HepG2 (cell line): ENCODE results near the gene EIF1. TPM values are rescaled to one million over a fixed set of nuclear protein-coding genes. Genes with fewer than 3 reads are reported as not detected.

Experiments
- AKNA ChIP-seq: sonication (generic); formaldehyde crosslinking; IDR thresholded peaks from 2 replicates; pipeline ENCODE4 v1.4.0; 2020; ENCODE audit warnings: missing genetic modification reagents, borderline replicate concordance
- ARNT ChIP-seq: fragments of 450-650 bp; IDR thresholded peaks from 2 replicates; pipeline ENCODE4 v1.6.1; 2017
- ASH2L ChIP-seq: fragments of 300-600, 200-600 bp; sonication (generic); IDR thresholded peaks from 2 replicates; pipeline ENCODE4 v1.7.0; 2017; ENCODE audit warnings: low read depth, mild to moderate bottlenecking, moderate library complexity, mixed read lengths, low read length; ENCODE audit not compliant: insufficient read length
- ATAD3A ChIP-seq: sonication (generic); formaldehyde crosslinking; IDR thresholded peaks from 2 replicates; pipeline ENCODE4 v1.4.0; 2020; ENCODE audit warnings: missing genetic modification reagents
- CREM ChIP-seq, 2 experiments: sonication (generic) in 1 of 2; formaldehyde crosslinking in 1 of 2; IDR thresholded peaks; 2 replicates each; pipeline versions ENCODE4 v1.4.0 to v1.6.1; 2016 to 2020; ENCODE audit warnings: antibody characterized with exemption in 1 of 2, mild to moderate bottlenecking in 1 of 2, missing genetic modification reagents in 1 of 2
- DNMT3B ChIP-seq: conservative IDR thresholded peaks from 2 replicates; pipeline ENCODE4 v1.6.1; 2016; ENCODE audit warnings: missing biosample characterization, control low read depth
- DPF2 ChIP-seq: sonication (generic); formaldehyde crosslinking; IDR thresholded peaks from 2 replicates; pipeline ENCODE4 v1.4.0; 2020; ENCODE audit warnings: mild to moderate bottlenecking, low read depth, missing genetic modification reagents, borderline replicate concordance
- HMGXB4 ChIP-seq, 2 experiments: sonication (generic) in 1 of 2; formaldehyde crosslinking in 1 of 2; IDR thresholded peaks; 2 replicates each; pipeline versions ENCODE4 v1.4.0 to v1.6.1; 2018 to 2020; ENCODE audit warnings: missing genetic modification reagents in 2 of 2, borderline replicate concordance in 1 of 2, low read depth in 1 of 2, mild to moderate bottlenecking in 1 of 2, missing biosample characterization in 1 of 2
- IKZF5 ChIP-seq: IDR thresholded peaks from 2 replicates; pipeline ENCODE4 v1.6.1; 2018; ENCODE audit warnings: missing genetic modification reagents, mild to moderate bottlenecking, missing compliant biosample characterization
- MTA3 ChIP-seq: sonication (generic); formaldehyde crosslinking; IDR thresholded peaks from 2 replicates; pipeline ENCODE4 v1.4.0; 2020; ENCODE audit warnings: missing genetic modification reagents
- NR2F6 ChIP-seq, 2 experiments: IDR thresholded peaks; 2 replicates each; pipeline ENCODE4 v1.6.1; 2016; ENCODE audit warnings: antibody characterized with exemption in 1 of 2, mild to moderate bottlenecking in 1 of 2
- ZKSCAN8 ChIP-seq: IDR thresholded peaks from 2 replicates; pipeline ENCODE4 v1.6.1; 2016; ENCODE audit warnings: borderline replicate concordance, missing genetic modification reagents, missing compliant biosample characterization
- ZNF292 ChIP-seq: sonication (generic); formaldehyde crosslinking; IDR thresholded peaks from 2 replicates; pipeline ENCODE4 v1.8.1; 2022; ENCODE audit warnings: mild to moderate bottlenecking, low read depth, missing genetic modification reagents, borderline replicate concordance
- ZSCAN21 ChIP-seq: sonication (generic); formaldehyde crosslinking; IDR thresholded peaks from 2 replicates; pipeline ENCODE4 v1.8.0; 2022; ENCODE audit warnings: mild to moderate bottlenecking, missing genetic modification reagents, moderate library complexity, borderline replicate concordance
- polyA plus RNA-seq, 8 experiments: library from polyadenylated mRNA; depleted of rRNA in 3 of 8; stranded (reverse) in 7 of 8; unstranded in 1 of 8; fragments of >200 nt; fragmentation: Illumina TruSeq in 4 of 8; extraction: Trizol in 4 of 8; gene quantifications; 2 replicates each; pipeline versions ENCODE4 v1.2.1 to v1.2.3, GENCODE V29; 2011 to 2016; ENCODE audit warnings: low read depth in 4 of 8, missing spikeins in 1 of 8, mixed read lengths in 1 of 8; ENCODE audit not compliant: insufficient read depth in 1 of 8
- total RNA-seq, 5 experiments: library from RNA; depleted of rRNA; stranded (reverse); fragments of >200 nt; fragmentation: Illumina TruSeq; extraction: Trizol; gene quantifications; 2 replicates each; pipeline ENCODE4 v1.2.3, GENCODE V29; 2016; ENCODE audit warnings: low read depth in 1 of 5
- TF ChIP-seq, protein P1 (sequence below): IDR thresholded peaks from 2 replicates; pipeline ENCODE4 v1.6.1; 2016; ENCODE audit warnings: mild to moderate bottlenecking, missing biosample characterization, missing genetic modification reagents
- TF ChIP-seq, protein P2 (sequence below): sonication (generic); formaldehyde crosslinking; IDR thresholded peaks from 2 replicates; pipeline ENCODE4 v1.5.0; 2020; ENCODE audit warnings: missing genetic modification reagents

Gene EIF1
- total and polyA plus RNA-seq, 2 of the 13 experiments (the other 11 are each of a cell fraction or from before 2014, with no cell fraction given) = 147 to 517 TPM

DNA sequence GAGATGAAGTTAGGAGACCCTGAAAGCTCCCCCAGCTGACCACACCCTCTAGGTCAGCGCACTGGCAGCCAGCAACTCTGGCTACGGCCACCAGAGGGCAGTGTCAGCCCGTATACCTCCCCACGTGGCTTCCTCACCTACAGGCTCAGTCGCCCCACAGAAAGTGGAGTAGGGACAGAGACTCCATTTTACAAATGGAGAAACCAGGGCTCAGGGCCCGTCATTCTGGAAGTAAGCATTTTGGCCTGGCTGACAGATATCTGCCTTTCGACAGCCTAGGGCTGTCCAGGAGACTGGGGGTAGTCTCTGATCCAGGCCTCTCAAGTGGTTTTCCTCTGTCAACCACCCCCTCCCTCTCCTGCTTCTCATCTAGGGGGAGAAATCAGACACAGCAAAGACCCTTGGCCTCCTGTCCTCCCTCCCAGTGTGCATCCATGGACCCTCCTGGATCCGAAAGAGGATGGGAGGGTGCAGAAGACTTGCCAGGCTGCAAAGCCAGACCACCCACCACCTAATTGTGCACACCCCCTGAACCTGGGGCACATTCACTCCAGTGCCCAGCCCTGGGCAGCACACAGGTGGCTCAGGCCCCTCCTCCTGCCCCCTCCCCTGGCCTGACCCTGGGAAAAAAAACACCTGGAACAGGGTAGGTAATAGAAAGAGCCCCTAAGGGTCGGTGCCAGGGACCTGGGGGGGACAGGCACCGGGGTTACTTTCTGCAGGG lies 49.6 kb downstream of the EIF1 start (continued):
- TF ChIP-seq CREM (IDR thresholded peaks at IDR 0.05) (no peak), CREM (CRISPR knock-in tag; IDR thresholded peaks at IDR 0.05) (no peak), ZNF292 (CRISPR knock-in tag) (no peak; the same call in 1 of the 2 replicates), ATAD3A (no peak), ZSCAN21 (CRISPR knock-in tag) (no peak), DNMT3B (CRISPR knock-in tag) (no peak; the same call in 1 of the 2 replicates), ARNT (no peak), DPF2 (CRISPR knock-in tag) (no peak), NR2F6 (IDR thresholded peaks at IDR 0.05) (no peak; the same call in 1 of the 2 replicates), NR2F6 (CRISPR knock-in tag; IDR thresholded peaks at IDR 0.05) (0 out of 2 replicates have a peak, but pooled peaks have one; percentile 63), MTA3 (no peak), ZKSCAN8 (peak; percentile 81; the same call in 1 of the 2 replicates), HMGXB4 (CRISPR knock-in tag; IDR thresholded peaks at IDR 0.05; ENCODE audit: borderline replicate concordance in 1 of 2, low read depth in 1 of 2) (peak; percentile 67 to 92), ASH2L (no peak), AKNA (CRISPR knock-in tag) (no peak), IKZF5 (CRISPR knock-in tag) (peak; percentile 76; the same call in 1 of the 2 replicates)
- TF ChIP-seq, protein P1, sequence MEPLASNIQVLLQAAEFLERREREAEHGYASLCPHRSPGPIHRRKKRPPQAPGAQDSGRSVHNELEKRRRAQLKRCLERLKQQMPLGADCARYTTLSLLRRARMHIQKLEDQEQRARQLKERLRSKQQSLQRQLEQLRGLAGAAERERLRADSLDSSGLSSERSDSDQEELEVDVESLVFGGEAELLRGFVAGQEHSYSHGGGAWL = peak; percentile 59; the same call in 1 of the 2 replicates
- TF ChIP-seq, protein P2, sequence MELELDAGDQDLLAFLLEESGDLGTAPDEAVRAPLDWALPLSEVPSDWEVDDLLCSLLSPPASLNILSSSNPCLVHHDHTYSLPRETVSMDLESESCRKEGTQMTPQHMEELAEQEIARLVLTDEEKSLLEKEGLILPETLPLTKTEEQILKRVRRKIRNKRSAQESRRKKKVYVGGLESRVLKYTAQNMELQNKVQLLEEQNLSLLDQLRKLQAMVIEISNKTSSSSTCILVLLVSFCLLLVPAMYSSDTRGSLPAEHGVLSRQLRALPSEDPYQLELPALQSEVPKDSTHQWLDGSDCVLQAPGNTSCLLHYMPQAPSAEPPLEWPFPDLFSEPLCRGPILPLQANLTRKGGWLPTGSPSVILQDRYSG (CRISPR knock-in tag) = no peak
